GM12872 (cell line): Measurements from ENCODE around the gene TIMD4.

Experiments
- CTCF ChIP-seq: IDR thresholded peaks from 3 replicates; pipeline ENCODE4 v1.5.1; 2011; ENCODE audit warnings: low read depth, mild to moderate bottlenecking, low read length, moderate library complexity; ENCODE audit not compliant: insufficient read depth

The TIMD4 gene

GRCh38 chr5:156883316-156883875, 79.6 kb downstream of the TIMD4 start:
- no peak for TF ChIP-seq CTCF

GRCh38 chr5:156879665-156880285, 83.3 kb downstream of the TIMD4 start:
- TF ChIP-seq CTCF, result peak; percentile 20; the same call in 1 of the 3 replicates

- no peak for TF ChIP-seq CTCF
These were observed 91.8 kb downstream of the TIMD4 start for GRCh38 chr5:156871212-156871611.

GRCh38 chr5:156870498-156870839, 92.6 kb downstream of the TIMD4 start:
- no peak for TF ChIP-seq CTCF
